Activated CD8-positive, alpha-beta memory T cell treated with anti-CD3 and anti-CD28 coated beads, Interleukin-2, amount 50 U/mL, for 1 hour (primary cell): ENCODE data around the gene SERPINE1.

Experiments
- DNase-seq: peaks from one replicate; pipeline ENCODE4 v3.0.0-alpha.2; 2020; ENCODE audit errors: extremely low read depth

Gene SERPINE1

GRCh38 chr7:101156866-101157589 lies 30.1 kb downstream of the SERPINE1 start:
- no peak for DNase-seq

- DNase-seq = no peak
Observed at GRCh38 chr7:101159696-101160674, 33.1 kb downstream of the SERPINE1 start.

GRCh38 chr7:101160910-101161309 lies 34.0 kb downstream of the SERPINE1 start:
- DNase-seq = no peak

- DNase-seq = no peak
Observed at GRCh38 chr7:101161692-101162471, 35.0 kb downstream of the SERPINE1 start.

GRCh38 chr7:101162551-101163278 lies 35.8 kb downstream of the SERPINE1 start:
- DNase-seq = no peak

GRCh38 chr7:101163279-101164070 lies 36.6 kb downstream of the SERPINE1 start:
- DNase-seq = no peak

- DNase-seq = no peak
Observed at GRCh38 chr7:101164071-101164840, 37.4 kb downstream of the SERPINE1 start.

GRCh38 chr7:101165075-101165957 lies 38.4 kb downstream of the SERPINE1 start, which contains the start of gene VGF:
VGF (minus strand) TSS chr7:101165569; CDS start chr7:101164843, 726 bp downstream.
- DNase-seq = peak; percentile 72

GRCh38 chr7:101165958-101166647 lies 39.2 kb downstream of the SERPINE1 start:
- DNase-seq = no peak

- DNase-seq = no peak
Observed at GRCh38 chr7:101166648-101166908, 39.7 kb downstream of the SERPINE1 start.

GRCh38 chr7:101166909-101167644 lies 40.2 kb downstream of the SERPINE1 start:
- DNase-seq = no peak

- DNase-seq = no peak
Observed at GRCh38 chr7:101167645-101168411, 40.9 kb downstream of the SERPINE1 start.

GRCh38 chr7:101168412-101169049 lies 41.6 kb downstream of the SERPINE1 start:
- no peak for DNase-seq

GRCh38 chr7:101169110-101169837 lies 42.4 kb downstream of the SERPINE1 start:
- DNase-seq = no peak

- peak; percentile 31 for DNase-seq
Observed at GRCh38 chr7:101169838-101170551, 43.1 kb downstream of the SERPINE1 start.
